Fibroblast of skin of abdomen (primary cell): ENCODE data around the gene FANCD2.
A peak's percentile ranks its signal among the peaks of the same experiment; 100 is the strongest.
"Not testable (repeated sequence)": the region's sequence is repeated elsewhere in the genome, so short reads cannot be mapped to it uniquely, and the experiment has no call there.

Source experiments
- DNase-seq: peaks from one replicate; pipeline ENCODE4 v3.0.0-alpha.2; 2013

The FANCD2 gene

DNA sequence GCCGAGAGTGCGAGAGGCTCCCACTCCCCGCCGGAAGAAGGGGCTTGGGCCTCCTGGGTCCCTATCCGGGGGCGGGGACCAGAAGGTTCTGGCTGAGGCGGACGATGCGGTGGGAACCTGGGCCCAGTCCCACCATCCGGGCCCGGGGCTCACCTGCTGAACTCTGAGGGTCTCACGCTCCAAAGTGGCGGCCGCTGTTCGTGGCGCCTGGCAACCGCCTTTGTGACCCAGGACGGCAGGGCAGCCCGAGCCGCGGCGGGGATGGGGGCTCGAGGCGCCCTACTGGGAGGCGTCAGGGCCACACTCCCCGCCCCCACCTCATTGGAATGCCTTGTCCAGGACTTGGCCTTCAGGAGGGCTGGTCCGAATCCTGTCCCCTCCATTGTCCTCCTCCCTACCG, 81.9 kb downstream of the FANCD2 start, which contains the start of gene FANCD2OS:
FANCD2OS (minus strand) TSS at position 165 of the 400 bp plus-strand sequence. CDS start 3,481 bp downstream, outside the sequence.
- no peak for DNase-seq

DNA sequence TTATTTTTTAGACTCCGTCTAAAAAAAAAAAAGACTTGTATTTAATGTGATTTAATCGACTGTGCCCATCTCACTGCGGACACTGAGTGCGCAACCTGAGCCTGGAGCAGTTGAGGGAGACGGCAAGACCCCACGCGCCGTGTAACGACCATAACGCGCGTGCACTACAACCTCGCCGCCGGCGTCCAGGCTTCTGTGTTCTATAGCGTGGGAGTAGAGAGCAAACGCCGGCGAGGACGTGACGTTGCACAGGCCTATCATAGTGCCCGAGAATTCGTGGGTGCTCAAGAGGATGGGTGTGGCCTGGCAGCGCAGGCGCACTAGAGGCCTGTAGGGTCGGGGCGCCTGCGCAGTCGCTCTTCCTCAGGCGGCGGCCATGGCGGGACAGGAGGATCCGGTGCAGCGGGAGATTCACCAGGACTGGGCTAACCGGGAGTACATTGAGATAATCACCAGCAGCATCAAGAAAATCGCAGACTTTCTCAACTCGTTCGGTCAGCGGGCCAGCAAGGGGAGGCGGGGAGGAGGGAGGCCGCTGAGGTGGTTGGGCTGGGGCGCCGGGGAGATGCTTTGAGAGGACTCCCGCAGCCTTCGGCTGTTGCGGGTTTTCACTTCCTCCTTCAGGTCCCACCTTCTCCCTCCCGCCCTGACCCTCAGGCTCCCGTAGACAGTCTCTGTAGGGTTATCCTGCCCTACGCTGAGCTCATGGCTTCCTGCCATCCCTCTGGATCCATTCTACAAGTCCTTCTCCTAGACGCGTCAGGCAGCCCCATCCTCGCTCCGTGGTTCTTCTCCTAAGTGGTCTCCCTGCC, 89.3 kb downstream of the FANCD2 start, which contains the start of gene BRK1:
BRK1 (plus strand) TSS at position 350 of the 812 bp plus-strand sequence; CDS start at position 377, 27 bp downstream.
- DNase-seq = peak; percentile 97

DNA sequence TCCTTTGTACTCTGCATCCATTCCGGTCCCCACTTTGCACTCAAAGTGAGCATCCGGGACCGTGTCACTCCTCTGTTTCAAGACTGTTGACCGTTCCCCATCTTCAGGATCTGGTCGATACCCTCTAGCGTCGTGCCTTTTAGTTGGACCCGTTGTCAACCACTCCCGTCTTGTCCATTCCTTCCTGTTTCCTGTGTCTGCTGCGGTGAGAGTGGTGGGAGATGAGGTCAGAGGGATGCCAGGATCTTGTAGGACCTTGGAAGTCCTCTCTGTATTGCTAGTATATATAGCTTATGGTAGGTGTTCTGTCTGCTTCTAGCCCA, 89.9 kb downstream of the FANCD2 start:
- peak; percentile 40 for DNase-seq

DNA sequence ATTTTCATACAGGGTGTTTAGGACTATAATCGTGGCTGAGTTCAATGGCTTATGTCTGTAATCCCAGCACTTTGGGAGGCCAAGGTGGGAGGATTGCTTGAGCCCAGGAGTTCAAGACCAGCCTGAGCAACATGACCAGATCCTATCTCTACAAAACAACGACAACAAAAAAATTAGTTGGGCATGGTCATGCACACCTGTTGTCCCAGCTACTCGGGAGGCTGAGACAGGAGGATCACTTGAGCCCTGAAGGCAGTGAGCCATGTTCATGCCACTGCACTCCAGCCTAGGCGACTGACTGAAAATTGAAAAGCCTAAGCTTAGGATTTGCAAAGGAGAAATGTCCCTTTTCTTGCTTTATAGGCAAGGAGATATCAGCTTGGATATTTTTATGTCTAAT, 90.7 kb downstream of the FANCD2 start:
- no peak for DNase-seq

DNA sequence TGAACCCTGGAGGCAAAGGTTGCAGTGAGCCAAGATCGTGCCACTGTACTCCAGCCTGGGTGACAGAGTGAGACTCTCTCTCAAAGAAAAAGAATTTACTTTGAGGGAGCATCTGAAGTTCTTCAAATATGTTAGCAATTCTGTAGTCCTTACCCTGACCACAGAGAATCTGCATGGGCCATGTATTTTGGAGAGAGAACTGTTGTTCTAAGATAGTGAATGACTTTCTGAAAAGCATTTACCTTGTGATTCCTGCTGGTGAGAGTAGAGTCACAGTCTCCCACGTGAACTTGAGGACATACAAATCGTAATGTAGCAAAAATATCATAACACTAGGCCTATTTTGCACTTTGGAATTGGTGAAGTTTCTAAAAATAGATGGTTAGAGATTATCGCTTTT, 93.1 kb downstream of the FANCD2 start:
- no peak for DNase-seq

DNA sequence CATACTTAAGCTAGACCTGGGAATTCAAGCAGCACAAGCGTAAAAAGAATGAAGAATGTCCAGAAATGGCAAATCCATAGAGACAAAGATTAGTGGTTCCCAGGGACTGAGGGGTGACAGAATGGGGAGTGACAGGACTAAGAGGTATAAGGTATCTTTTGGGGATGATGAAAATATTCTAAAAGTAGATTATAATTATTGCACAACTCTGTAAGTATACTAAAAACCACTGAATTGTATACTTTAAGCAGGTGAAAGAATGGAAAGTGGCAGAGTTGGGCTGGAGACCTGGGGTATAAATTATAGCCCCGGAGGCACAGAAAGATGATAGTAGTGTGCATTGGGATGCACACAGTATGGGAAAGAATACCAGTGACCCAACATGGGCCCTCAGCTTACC, 94.8 kb downstream of the FANCD2 start:
- DNase-seq = no peak

DNA sequence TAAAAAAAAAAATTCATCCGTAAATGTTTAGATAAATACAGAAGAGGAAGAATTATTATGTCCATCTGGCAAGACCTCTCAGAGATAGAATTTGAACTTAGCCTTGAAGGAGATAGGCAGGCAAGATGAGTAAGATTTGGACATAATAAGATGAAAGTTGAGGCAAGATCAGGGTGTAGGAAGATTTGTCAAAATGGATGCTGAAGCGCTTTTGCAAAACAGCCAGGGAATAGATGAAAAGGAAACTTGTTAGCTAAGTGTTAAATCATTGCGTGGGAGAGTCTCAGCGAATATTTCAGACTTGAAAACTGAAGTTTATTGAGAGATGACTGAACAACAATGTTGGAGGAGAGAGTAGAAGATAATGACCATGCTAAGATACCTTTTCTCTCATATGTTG, 96.5 kb downstream of the FANCD2 start:
- no peak for DNase-seq

DNA sequence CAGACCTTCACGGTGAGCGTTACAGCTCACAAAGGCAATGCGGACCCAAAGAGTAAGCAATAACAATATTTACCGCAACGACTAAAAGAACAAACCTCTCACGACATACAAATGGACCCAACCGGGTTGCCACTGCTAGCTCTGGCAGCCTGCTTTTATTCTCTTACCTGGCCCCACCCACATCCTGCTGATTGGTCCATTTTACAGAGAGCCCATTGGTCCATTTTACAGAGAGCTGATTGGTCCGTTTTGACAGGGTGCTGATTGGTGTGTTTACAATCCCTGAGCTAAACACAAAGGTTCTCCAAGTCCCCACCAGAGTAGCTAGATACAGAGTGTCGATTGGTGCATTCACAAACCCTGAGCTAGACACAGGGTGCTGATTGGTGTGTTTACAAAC, 109.6 kb downstream of the FANCD2 start:
- DNase-seq = not testable (repeated sequence)

DNA sequence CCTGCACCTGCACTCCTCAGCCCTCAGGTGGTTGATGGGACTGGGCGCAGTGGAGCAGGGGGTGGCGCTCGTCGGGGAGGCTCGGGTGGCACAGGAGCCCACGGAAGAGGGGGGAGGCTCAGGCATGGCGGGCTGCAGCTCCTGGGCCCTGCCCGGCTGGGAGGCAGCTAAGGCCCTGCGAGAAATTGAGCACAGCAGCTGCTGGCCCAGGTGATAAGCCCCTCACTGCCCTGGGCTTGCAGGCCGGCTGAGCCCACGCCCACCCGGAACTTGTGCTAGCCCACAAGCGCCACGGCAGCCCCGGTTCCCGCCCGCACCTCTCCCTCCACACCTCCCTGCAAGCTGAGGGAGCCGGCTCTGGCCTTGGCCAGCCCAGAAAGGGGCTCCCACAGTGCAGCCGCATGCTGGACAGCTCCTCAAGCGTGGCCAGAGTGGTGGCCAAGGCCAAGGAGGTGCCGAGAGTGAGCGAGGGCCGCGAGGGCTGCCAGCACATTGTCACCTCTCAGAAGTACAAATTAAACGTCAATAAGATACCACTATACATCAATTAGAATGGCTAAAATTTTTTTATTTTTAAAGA, 110.3 kb downstream of the FANCD2 start:
- no peak for DNase-seq

DNA sequence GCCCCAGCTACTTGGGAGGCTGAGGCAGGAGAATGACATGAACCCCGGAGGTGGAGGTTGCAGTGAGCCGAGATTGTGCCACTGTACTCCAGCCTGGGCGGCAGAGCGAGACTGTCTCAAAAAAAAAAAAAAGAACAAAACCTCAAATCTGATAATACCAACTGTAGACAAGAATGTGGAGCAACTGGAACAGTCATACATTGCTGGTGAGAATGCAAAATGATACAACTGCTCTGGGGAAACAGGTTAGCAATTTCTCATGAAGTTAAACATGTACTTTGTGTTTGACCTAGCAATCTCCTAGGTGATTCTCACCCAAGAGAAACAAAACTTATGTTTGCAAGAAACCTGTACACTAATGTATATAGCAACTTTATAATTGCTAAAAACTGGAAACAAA, 110.9 kb downstream of the FANCD2 start:
- DNase-seq = no peak

DNA sequence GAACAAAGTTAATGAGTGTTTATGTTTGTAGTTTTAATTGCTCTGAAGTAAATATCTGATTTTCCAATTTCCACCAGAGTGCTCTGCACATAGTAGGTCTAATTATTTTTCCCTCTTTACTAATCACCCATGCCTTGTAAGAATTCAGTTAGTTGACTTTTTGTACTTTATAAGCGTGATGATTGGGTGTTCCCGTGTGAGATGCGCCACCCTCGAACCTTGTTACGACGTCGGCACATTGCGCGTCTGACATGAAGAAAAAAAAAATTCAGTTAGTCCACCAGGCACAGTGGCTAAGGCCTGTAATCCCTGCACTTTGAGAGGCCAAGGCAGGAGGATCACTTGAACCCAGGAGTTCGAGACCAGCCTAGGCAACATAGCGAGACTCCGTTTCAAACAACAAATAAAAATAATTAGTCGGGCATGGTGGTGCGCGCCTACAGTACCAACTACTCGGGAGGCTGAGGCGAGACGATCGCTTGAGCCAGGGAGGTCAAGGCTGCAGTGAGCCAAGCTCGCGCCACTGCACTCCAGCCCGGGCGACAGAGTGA, 114.8 kb downstream of the FANCD2 start:
- no peak for DNase-seq

DNA sequence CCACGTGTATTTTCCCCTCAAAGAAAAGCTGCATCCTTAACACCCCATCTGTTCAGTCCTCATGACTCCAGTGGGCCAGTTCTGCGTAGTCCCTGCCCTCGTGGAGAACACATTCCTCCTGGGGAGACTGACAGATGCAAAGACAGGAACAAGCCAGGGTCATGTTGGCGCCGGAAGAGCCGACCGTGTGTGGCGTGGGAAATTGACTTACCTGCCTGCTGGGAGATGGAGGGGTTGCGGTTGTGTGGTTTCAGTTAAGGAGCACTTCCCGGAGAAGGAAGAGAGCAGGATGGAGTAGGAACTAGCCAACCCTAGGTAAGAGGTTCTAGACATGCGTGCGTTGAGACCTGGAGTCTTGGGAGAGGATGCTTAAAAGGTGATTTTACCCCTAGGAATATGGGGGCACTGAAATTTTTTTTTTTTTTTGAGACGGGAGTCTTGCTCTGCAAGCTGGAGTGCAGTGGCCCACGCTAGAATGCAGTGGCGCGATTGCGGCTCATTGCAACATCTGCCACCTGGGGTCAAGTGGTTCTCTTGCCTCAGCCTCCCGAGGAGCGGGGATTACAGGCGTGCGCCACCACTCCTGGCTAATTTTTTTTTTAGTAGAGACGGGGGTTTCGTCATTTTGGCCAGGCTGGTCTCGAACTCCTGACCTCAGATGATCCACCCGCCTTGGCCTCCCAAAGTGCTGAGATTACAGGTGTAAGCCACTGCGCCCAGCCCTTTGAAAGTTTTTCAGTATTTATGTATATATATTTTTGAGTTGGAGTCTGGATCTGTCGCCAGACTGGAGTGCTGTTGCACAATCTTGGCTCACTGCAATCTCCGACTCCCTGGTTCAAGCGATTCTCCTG, 116.7 kb downstream of the FANCD2 start:
- no peak for DNase-seq

DNA sequence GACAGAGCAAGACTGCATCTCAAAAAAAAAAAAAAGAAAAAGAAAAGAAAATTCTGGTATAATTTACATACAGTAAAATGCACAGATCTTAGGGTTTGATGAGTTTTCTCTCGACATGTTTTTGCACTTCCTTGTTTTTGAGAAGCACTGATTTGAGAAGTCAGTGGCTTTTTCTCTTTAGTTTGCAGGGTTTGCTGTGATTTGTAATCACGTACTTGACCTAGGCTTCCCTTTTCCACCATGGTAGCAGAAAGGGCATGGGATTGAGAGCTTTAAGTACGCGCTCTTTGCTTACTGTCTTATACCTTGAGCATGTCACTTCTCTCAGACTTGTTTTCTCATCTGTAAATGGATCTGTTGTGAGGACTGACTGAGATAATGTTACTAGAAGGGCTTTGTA, 119.4 kb downstream of the FANCD2 start:
- DNase-seq = no peak

DNA sequence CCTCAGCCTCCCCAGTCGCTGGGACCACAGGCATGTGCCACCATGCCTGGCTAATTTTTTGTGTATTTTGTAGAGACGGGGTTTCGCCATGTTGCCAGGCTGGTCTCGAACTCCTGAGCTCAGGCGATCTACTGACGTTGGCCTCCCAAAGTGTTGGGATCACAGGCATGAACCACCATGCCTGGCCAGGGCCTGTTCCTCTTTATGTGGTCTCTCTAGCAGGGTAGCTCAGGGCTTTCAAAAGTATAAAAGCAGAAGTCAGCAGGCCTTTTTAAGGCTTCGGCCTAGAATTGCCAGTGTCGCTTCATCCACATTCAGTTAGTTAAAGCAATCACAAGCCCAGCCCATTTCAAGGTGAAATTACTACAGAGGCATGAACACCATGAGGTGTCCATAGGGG, 123.0 kb downstream of the FANCD2 start:
- no peak for DNase-seq

DNA sequence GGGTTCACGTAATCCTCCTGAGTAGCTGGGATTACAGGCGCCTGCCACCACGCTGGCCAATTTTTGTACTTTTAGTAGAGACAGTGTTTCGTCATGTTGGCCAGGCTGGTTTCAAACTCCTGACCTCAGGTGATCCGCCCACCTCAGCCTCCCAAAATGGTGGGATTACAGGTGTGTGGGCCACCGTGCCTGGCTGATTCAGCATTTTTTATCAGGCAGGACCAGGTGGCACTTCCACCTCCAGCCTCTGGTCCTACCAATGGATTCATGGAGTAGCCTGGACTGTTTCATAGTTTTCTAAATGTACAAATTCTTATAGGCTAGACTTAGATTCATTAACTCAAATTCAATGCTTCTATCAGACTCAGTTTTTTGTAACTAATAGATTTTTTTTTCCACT, 124.8 kb downstream of the FANCD2 start:
- no peak for DNase-seq
